ENCODE data around the gene SERPINA6.

Gene SERPINA6

GRCh38 chr14:94366146-94366915 is 43.2 kb upstream of the SERPINA6 start, which contains the start of gene SERPINA2:
Gene SERPINA2 (minus strand): TSS chr14:94366698.
- no peaks in the 10 kb centered on the region for H3K9me3 ChIP-seq (ENCODE audit: insufficient read depth, low read depth, low read length)
- no peaks in the 10 kb centered on the region for H3K36me3 ChIP-seq (ENCODE audit: insufficient read depth, low read length)
- no peaks in the 10 kb centered on the region for H3K27me3 ChIP-seq (ENCODE audit: insufficient read depth, low read length, poor library complexity, severe bottlenecking)
- H4K20me1 ChIP-seq (ENCODE audit: insufficient read depth, low read length, poor library complexity, severe bottlenecking): no peaks in the 10 kb centered on the region
- no peak within 1 kb of the TSS for H3K4me3 ChIP-seq (ENCODE audit: low read length, poor library complexity, severe bottlenecking)
- no peaks in the 10 kb centered on the region for H3K4me1 ChIP-seq (ENCODE audit: insufficient read depth, low read length, poor library complexity, severe bottlenecking)
- H3K79me2 ChIP-seq (ENCODE audit: insufficient read depth, low read length): no peaks in the 10 kb centered on the region
- TF ChIP-seq, protein P1, sequence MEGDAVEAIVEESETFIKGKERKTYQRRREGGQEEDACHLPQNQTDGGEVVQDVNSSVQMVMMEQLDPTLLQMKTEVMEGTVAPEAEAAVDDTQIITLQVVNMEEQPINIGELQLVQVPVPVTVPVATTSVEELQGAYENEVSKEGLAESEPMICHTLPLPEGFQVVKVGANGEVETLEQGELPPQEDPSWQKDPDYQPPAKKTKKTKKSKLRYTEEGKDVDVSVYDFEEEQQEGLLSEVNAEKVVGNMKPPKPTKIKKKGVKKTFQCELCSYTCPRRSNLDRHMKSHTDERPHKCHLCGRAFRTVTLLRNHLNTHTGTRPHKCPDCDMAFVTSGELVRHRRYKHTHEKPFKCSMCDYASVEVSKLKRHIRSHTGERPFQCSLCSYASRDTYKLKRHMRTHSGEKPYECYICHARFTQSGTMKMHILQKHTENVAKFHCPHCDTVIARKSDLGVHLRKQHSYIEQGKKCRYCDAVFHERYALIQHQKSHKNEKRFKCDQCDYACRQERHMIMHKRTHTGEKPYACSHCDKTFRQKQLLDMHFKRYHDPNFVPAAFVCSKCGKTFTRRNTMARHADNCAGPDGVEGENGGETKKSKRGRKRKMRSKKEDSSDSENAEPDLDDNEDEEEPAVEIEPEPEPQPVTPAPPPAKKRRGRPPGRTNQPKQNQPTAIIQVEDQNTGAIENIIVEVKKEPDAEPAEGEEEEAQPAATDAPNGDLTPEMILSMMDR (conservative IDR thresholded peaks at IDR 0.05; ENCODE audit: low read length): no peak
- TF ChIP-seq EZH2phosphoT487 (IDR thresholded peaks at IDR 0.05; ENCODE audit: borderline replicate concordance): no peak
- H2AFZ ChIP-seq (ENCODE audit: low read length): no peak within 1 kb of the TSS
- H3K9ac ChIP-seq (ENCODE audit: low read depth, low read length, poor library complexity, severe bottlenecking): no peak within 1 kb of the TSS
- H3K4me2 ChIP-seq (ENCODE audit: low read depth, low read length, poor library complexity, severe bottlenecking): no peak within 1 kb of the TSS
- H3K9me2 ChIP-seq (replicated peaks; ENCODE audit: low read depth, low read length): no peaks in the 10 kb centered on the region
- H3F3A ChIP-seq (ENCODE audit: low read depth): no peaks in the 10 kb centered on the region

- TF ChIP-seq, protein P1 (conservative IDR thresholded peaks at IDR 0.05; ENCODE audit: low read length): no peak
- no peak for TF ChIP-seq EZH2phosphoT487 (IDR thresholded peaks at IDR 0.05; ENCODE audit: borderline replicate concordance)
- Histone ChIP-seq H3K9me3 (ENCODE audit: insufficient read depth, low read depth, low read length) (no peaks in the 10 kb centered on the region), H4K20me1 (ENCODE audit: insufficient read depth, low read length, poor library complexity, severe bottlenecking) (no peaks in the 10 kb centered on the region), H3F3A (ENCODE audit: low read depth) (no peaks in the 10 kb centered on the region), H2AFZ (ENCODE audit: low read length) (no peak overlapping the region), H3K9me2 (replicated peaks; ENCODE audit: low read depth, low read length) (no peaks in the 10 kb centered on the region), H3K79me2 (ENCODE audit: insufficient read depth, low read length) (no peaks in the 10 kb centered on the region), H3K4me1 (ENCODE audit: insufficient read depth, low read length, poor library complexity, severe bottlenecking) (no peaks in the 10 kb centered on the region), H3K4me3 (ENCODE audit: low read length, poor library complexity, severe bottlenecking) (no peak overlapping the region), H3K4me2 (ENCODE audit: low read depth, low read length, poor library complexity, severe bottlenecking) (no peak overlapping the region), H3K27me3 (ENCODE audit: insufficient read depth, low read length, poor library complexity, severe bottlenecking) (no peaks in the 10 kb centered on the region), H3K36me3 (ENCODE audit: insufficient read depth, low read length) (no peaks in the 10 kb centered on the region), H3K9ac (ENCODE audit: low read depth, low read length, poor library complexity, severe bottlenecking) (no peak overlapping the region)
Observed at GRCh38 chr14:94365624-94366023, 42.5 kb upstream of the SERPINA6 start.

- no peak for TF ChIP-seq EZH2phosphoT487 (IDR thresholded peaks at IDR 0.05; ENCODE audit: borderline replicate concordance)
- TF ChIP-seq, protein P1 (conservative IDR thresholded peaks at IDR 0.05; ENCODE audit: low read length): no peak
Observed at GRCh38 chr14:94364964-94365363, 41.8 kb upstream of the SERPINA6 start.

More at GRCh38 chr14:94364964-94365363, 41.8 kb upstream of the SERPINA6 start:
- H3F3A ChIP-seq (ENCODE audit: low read depth): no peaks in the 10 kb centered on the region
- no peak overlapping the region for H2AFZ ChIP-seq (ENCODE audit: low read length)
- no peaks in the 10 kb centered on the region for H3K79me2 ChIP-seq (ENCODE audit: insufficient read depth, low read length)
- no peak overlapping the region for H3K4me2 ChIP-seq (ENCODE audit: low read depth, low read length, poor library complexity, severe bottlenecking)
- no peak overlapping the region for H3K4me3 ChIP-seq (ENCODE audit: low read length, poor library complexity, severe bottlenecking)
- no peaks in the 10 kb centered on the region for H3K36me3 ChIP-seq (ENCODE audit: insufficient read depth, low read length)
- no peaks in the 10 kb centered on the region for H3K4me1 ChIP-seq (ENCODE audit: insufficient read depth, low read length, poor library complexity, severe bottlenecking)
- no peaks in the 10 kb centered on the region for H3K9me2 ChIP-seq (replicated peaks; ENCODE audit: low read depth, low read length)
- no peaks in the 10 kb centered on the region for H3K27me3 ChIP-seq (ENCODE audit: insufficient read depth, low read length, poor library complexity, severe bottlenecking)
- H4K20me1 ChIP-seq (ENCODE audit: insufficient read depth, low read length, poor library complexity, severe bottlenecking): no peaks in the 10 kb centered on the region
- H3K9me3 ChIP-seq (ENCODE audit: insufficient read depth, low read depth, low read length): no peaks in the 10 kb centered on the region
- no peak overlapping the region for H3K9ac ChIP-seq (ENCODE audit: low read depth, low read length, poor library complexity, severe bottlenecking)
